HG02840 (cell line): Measurements from ENCODE around the gene LRRN2.
"Not testable (repeated sequence)": the region's sequence is repeated elsewhere in the genome, so short reads cannot be mapped to it uniquely, and the experiment has no call there.

ENCODE experiments used
- ATAC-seq: cut with Tn5 transposase; IDR thresholded peaks from one replicate; pipeline ENCODE4 v1.9.1; 2021; ENCODE audit warnings: mild to moderate bottlenecking, moderate library complexity, moderate number of reproducible peaks; ENCODE audit not compliant: unreplicated experiment, low FRiP score

The LRRN2 gene

GRCh38 chr1:204578867-204579664 is 106.5 kb downstream of the LRRN2 start:
- peak; percentile 62 for ATAC-seq

- ATAC-seq, result no peak
Measured at GRCh38 chr1:204577794-204578478, 107.6 kb downstream of the LRRN2 start.

DNA sequence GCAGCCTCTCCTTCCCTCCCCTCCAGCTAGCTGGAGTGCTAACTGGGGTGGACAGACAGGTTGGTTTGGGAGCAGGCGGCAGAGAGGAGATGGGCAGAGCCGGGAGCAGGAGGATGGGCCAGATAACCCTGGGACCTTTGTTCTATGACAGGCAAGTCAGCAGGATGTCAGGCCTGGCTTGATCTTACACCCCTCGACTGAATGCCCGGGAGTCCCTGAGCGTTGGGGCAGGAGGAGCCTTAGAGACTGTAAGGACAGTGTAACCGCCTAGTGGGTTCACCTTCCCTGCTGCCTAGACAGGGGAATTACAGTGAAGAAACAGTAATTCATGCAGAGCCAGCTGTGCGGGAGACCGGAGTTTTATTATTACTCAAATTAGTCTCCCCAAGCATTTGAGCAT is 109.1 kb downstream of the LRRN2 start:
- no peak for ATAC-seq

DNA sequence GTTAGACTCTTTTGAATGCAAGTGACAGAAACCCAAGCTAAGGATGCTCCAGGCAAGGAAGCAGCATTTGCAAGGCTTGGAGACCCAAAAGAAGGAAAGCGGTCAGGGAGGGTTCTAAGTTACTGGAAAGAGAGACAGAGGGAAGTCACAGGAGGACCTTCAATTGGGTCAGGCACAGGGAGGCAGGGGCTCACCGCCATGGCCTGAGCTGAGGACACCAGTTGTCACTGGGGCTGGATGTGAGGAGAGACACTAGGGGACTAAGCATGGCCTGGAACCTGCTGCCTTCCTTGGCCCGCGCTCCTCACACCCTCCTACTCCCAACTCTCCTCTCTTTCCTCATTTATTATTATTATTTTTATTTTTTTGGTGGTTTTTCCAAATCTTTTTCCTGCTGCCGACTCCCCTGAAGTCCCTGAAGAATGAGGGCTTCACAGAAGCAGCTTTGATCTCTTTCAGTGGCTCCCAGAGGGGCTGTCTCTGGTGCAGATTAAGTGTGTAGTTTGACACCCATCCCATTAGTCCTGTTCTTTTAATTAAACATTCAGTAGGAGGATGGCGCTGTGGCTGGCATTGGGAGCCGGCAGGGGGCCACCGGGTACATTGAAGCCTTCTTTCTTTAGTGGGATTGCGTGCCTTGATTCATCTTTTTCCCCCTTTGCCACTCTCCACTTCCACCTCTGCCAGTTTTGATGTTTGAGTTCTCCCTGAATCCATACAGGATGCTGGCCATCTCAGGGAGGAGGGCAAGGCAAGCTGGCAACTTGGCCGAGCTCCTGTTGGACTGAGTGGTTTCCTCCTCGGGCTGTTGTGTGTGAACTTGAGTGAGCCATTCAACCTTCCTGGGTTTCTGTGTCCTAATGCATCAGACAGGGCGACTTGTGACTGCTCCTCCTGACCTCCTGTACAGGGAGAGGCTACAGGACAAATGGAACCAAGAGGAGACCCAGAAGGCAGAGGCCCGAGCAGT is 110.0 kb downstream of the LRRN2 start:
- no peak for ATAC-seq

DNA sequence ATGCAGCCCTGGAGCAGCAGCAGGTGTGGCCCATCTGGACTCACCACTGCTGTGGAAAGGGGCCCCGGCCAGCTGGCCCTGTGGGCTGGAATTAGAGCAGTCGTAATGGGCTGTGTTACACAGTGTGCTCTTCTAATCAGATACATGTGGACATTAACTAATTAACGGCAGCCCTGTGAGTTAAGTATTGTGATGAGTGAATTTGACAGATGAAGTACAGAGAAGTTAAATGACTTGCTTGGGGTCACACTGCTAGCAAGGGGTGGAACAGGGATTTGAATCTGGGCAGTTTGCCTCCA is 110.7 kb downstream of the LRRN2 start:
- no peak for ATAC-seq

- no peak for ATAC-seq
Measured at GRCh38 chr1:204574016-204574864, 111.3 kb downstream of the LRRN2 start.

GRCh38 chr1:204572923-204573922 is 112.3 kb downstream of the LRRN2 start:
- no peak for ATAC-seq

- no peak for ATAC-seq
Measured at GRCh38 chr1:204571631-204572030, 113.9 kb downstream of the LRRN2 start.

- no peak for ATAC-seq
Measured at GRCh38 chr1:204571128-204571527, 114.4 kb downstream of the LRRN2 start.

- ATAC-seq, result not testable (repeated sequence)
Measured at GRCh38 chr1:204570021-204570420, 115.5 kb downstream of the LRRN2 start.

- no peak for ATAC-seq
Measured at GRCh38 chr1:204569478-204569877, 116.1 kb downstream of the LRRN2 start.

DNA sequence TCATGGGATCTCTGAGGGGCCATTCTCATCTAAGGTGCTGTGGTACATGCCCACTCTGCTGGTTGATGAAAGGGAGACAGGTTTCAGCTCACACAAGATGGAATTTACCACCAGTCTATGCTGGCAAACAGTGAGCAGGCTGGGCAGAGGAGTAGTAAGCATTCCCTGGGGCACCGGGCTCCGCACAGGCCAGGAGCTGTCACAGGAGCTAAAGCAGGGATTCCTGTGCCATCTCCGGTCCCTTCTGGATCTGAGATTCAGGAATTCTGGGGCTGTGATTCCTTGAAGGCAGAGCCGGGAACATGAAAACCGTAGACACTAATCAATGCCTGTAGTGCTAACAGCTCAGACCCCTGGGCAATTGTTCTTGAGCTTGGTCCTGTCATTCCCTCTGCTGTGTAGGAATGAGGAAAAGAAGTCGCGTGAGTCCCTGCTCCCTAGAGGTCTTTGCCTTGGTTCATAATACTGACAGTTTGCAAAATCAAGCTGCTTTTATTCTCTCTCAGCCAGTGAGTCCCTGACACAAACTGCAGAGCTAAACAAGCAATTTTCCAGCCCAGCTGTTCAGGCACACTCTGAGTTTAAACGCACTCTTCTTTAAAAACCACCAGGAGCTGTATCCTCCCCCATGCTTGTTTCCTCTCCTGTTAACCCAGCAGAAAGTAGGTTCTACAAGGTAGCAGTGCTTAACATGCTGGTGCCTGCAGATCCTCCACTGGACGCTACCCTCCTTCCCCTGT is 116.8 kb downstream of the LRRN2 start:
- no peak for ATAC-seq
